Stimulated activated CD4-positive, alpha-beta T cell treated with anti-CD3 and anti-CD28 coated beads, Interleukin-15, amount 100 ng/mL, for 1 hour (primary cell): Measurements from ENCODE around the gene SFXN3.

Experiments
- DNase-seq, 2 donors: peaks; one replicate each; pipeline ENCODE4 v3.0.0-alpha.2; 2020; ENCODE audit warnings: low read depth in 1 of 2, low spot score in 1 of 2

Gene SFXN3

DNA sequence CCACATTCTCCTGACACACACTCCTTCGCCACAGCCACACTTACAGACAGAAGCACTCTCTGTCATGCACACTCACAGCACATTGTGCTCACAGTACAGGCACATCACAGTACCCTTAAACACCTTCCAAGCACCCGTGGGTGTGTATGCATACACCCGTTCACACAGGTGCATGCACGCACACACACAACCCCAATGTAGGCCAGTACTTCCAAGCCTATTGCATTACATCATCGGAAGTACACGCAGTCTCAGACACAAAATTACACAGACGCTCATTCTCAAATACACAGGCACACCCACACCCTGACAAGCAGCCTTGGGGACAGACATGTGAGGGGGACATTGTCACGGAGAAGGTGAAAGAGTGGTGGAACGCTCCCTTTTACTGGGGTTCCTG lies 41.9 kb downstream of the SFXN3 start:
- DNase-seq: no peak

- DNase-seq: no peak
These were observed 42.6 kb downstream of the SFXN3 start for GRCh38 chr10:101073631-101074030.

DNA sequence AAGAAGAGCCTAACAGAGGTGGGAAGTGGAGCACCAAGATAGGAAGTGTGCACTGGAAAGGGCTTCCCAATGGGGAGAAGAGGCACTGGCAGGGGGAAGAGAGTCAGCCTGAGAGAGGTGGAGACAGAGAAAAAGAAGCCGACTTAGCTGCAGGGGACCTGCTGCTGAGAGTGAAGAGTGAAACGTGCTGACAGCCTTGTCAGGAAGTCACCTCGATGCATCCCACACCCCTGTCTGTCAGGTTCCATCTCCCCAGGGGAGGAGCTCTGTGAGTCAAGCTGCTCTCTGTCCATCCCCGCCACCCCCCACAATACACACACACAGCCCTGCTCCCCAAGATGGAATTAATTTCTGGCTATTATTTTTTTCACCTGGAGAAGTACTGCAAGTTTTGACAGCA lies 44.7 kb downstream of the SFXN3 start:
- DNase-seq: no peak

DNA sequence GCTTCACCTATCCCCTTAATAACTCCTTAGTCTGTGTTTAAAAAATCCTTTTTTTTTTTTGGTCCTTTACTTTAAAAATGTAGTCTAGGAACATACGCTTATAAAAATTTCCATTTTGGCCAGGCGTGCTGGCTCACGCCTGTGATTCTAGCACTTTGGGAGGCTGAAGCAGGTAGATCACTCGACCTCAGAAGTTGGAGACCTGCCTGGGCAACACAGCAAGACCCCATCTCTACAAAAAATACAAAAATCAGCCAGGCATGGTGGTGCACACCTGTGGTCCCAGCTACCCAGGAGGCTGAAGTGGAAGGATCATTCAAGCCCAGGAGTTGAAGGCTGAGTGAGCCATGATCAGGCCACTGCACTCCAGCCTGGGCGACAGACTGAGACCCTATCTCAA lies 45.6 kb downstream of the SFXN3 start:
- DNase-seq: no peak

GRCh38 chr10:101079874-101080273 lies 48.8 kb downstream of the SFXN3 start:
- no peak for DNase-seq

DNA sequence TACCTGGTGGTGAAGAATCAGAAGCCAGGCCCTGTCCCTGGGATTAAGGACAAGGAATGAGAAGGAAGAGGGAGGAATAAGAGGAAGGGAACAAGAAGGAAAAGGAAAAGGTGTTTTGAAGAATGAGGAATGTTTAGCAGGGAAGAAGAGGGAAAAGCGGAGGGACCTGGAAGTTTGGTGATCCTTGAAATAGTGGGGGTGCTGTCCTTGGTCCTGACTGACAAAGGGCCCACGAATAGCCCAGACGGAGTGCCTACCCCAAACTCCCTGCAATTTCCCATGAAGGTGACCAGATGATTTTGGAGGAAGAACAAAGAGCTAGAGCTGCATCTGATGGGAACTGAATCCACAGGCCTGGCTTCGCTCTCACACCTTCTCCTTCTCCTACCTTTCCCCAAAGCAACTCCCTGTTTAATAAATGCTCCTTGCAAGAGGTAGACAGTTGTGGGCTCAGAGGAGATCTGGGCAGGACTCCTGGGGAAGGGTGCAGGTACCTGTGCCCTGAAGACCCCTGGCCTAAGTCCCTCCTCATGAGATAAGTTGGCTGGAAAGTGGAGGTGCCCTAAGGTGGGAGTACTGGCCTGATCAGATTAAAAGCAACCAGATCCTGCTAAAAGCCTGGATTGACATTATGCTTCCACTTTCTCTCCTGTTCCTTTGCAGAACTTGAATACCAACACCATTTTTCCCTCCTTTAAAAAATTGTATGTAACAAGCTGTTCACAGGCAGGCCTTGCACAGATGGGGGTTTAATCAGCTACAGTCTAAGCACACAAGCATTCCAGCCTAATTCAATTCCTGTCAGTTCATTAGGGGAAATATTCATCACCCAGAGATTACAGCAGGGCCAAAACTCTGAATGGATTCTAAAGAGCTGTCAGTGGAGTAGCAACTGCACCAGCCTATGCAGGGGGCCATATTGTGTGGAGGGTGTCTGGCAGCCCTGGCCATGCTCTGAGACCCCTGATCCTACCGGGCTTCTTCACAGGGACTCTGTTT lies 50.2 kb downstream of the SFXN3 start:
- DNase-seq: no peak

- DNase-seq: no peak
These were observed 54.8 kb downstream of the SFXN3 start for GRCh38 chr10:101085846-101086245.

GRCh38 chr10:101087376-101087775 lies 56.3 kb downstream of the SFXN3 start:
- DNase-seq: no peak

- no peak for DNase-seq
These were observed 56.9 kb downstream of the SFXN3 start for GRCh38 chr10:101087965-101088364.

DNA sequence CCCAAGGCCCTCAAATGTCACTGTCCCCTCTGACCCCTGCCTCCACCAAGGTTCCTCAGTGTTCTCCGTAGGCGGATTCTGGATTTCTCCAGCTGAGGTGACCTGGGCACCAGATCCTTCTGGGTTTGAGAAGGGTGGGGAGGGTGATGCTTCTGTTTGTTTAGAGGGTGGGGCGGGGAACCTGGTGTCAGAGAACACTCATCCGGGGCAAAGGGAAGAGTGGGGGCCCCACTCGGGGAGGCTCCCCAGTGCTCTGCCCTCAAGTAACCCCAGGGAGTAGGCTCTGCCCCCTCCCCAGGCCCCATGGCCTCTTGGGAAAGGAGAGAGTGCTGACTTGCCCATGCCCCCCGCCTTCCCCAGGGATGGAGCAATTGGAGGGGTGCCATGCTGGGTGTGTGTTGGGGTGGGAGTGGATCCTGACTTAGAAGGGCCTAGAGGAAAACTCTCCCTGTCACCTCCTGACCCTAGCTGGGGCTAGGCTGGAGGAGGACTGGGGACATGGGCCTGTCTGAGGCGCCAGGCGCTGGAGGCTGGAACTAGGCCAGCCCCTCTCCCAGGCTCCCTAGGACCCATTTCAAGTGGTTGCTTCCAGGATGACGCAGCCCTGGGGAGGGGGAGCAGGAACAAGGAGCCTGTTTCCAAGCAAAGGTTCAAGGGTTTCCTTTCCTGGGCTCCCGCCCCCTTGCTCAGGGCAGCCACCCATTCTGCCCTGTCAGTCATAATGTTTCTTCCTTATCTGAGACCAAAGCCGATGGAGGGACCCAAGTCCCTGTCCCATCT lies 58.7 kb downstream of the SFXN3 start:
- DNase-seq: no peak

DNA sequence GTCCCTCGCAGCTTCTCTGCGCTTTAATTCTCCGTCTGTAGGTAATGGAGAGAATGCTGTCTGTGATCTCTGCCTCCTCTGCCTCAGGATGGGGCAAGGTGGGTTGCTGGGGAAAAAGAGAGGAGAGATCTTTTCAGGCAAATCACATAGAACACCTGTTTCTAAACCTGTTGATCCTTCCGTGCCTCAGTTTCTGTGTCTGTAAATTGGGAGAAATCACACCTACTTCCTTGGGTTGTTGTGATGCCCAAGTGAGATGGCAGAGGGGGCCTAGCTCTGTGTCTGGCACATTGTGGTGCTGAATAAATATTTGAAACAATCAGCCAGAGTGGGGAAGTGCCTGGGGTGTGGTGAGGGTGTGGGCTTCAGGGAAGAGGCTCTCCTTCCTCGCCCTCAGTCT lies 59.6 kb downstream of the SFXN3 start:
- no peak for DNase-seq
